ENCODE data around the gene MED29. TPM values are rescaled to one million over a fixed set of nuclear protein-coding genes. Genes with fewer than 3 reads are reported as not detected.

The MED29 gene
- total and polyA plus RNA-seq, 2 experiments from 2014 or later = 26.1 to 62.0 TPM

GRCh38 chr19:39385629-39386411, 5.4 kb upstream of the MED29 start (continued):
- TF ChIP-seq ZNF462 (CRISPR knock-in tag; IDR thresholded peaks at IDR 0.05) = no peak
- no peak for TF ChIP-seq CREB1 (CRISPR knock-in tag; IDR thresholded peaks at IDR 0.05; ENCODE audit: low read depth)
- no peak for TF ChIP-seq EZH2 (IDR thresholded peaks at IDR 0.05; ENCODE audit: low read depth, unreplicated experiment)
- no peak for TF ChIP-seq ZNF331 (CRISPR knock-in tag; IDR thresholded peaks at IDR 0.05; ENCODE audit: low read depth)
- TF ChIP-seq REST (IDR thresholded peaks at IDR 0.05; ENCODE audit: unreplicated experiment) = no peak
- no peak for TF ChIP-seq CTCF (conservative IDR thresholded peaks at IDR 0.05; ENCODE audit: low read depth in 2 of 2)
- no peak for TF ChIP-seq ETS1 (IDR thresholded peaks at IDR 0.05)
- no peak for TF ChIP-seq NANOG (IDR thresholded peaks at IDR 0.05; ENCODE audit: borderline replicate concordance)
- TF ChIP-seq STAT1 (IDR thresholded peaks at IDR 0.05; ENCODE audit: unreplicated experiment) = no peak
